Adrenal gland (tissue), 5 donors: Measurements from ENCODE around the gene LRRC1.

Source experiments
- POLR2A ChIP-seq, 2 donors: fragments of 450-650 bp; IDR thresholded peaks; one replicate each; pipeline ENCODE4 v1.6.1; 2017; ENCODE audit warnings: antibody characterized with exemption in 2 of 2, mild to moderate bottlenecking in 2 of 2, moderate library complexity in 1 of 2
- TF ChIP-seq, protein P1 (sequence below), 6 experiments: fragments of 450-650 bp in 4 of 6; fragments of 200-600 bp in 2 of 6; sonication (generic) in 1 of 6; IDR thresholded peaks; 1 replicate in 5 of 6; 2 replicates in 1 of 6; pipeline versions ENCODE4 v1.5.1 to v1.8.0; 2016 to 2021; ENCODE audit warnings: antibody characterized with exemption in 6 of 6, mild to moderate bottlenecking in 2 of 6, moderate library complexity in 1 of 6
- donor health status: DM: no; HTN: no; CAD: no.

DNA sequence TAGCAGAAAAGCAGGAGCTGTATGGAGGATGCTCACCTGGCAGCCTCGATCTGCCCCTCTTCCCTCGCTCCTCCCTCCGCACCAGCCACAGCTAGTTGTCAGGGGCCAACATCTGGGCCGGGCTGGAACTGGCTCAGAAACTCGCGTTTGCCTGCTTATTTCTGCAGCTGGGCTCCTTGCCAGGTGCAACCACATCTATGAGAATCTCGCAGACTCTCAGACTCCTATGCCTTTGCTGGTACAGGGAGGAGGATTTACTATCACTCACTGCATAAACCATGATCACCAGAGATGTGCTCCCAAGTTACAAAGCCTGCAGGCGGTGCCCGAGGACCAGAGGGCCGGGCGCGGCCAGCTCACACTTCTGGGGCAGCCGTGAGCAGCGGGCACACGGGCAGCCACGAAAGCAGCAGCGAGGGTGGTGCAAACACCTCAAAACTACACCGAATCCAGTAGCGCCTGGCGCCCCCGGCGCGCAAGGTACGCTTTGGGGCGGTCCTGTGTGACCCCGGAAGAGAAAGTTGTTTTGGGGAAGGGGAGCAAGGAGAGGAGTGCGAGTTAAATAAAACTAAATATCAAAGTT lies 577 bp upstream of the LRRC1 start:
- TF ChIP-seq, protein P1, sequence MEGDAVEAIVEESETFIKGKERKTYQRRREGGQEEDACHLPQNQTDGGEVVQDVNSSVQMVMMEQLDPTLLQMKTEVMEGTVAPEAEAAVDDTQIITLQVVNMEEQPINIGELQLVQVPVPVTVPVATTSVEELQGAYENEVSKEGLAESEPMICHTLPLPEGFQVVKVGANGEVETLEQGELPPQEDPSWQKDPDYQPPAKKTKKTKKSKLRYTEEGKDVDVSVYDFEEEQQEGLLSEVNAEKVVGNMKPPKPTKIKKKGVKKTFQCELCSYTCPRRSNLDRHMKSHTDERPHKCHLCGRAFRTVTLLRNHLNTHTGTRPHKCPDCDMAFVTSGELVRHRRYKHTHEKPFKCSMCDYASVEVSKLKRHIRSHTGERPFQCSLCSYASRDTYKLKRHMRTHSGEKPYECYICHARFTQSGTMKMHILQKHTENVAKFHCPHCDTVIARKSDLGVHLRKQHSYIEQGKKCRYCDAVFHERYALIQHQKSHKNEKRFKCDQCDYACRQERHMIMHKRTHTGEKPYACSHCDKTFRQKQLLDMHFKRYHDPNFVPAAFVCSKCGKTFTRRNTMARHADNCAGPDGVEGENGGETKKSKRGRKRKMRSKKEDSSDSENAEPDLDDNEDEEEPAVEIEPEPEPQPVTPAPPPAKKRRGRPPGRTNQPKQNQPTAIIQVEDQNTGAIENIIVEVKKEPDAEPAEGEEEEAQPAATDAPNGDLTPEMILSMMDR (IDR thresholded peaks at IDR 0.05), result peak in 5 of 6 experiments; percentile 3 to 38 (median 33)
- TF ChIP-seq POLR2A (IDR thresholded peaks at IDR 0.05), result no peak
